Central memory CD4-positive, alpha-beta T cell (primary cell): ENCODE measurements around the gene RIOX2.
"Not testable (repeated sequence)": the region's sequence is repeated elsewhere in the genome, so short reads cannot be mapped to it uniquely, and the experiment has no call there.

Experiments
- DNase-seq: peaks from one replicate; pipeline ENCODE4 v3.0.0; 2022

The RIOX2 gene

DNA sequence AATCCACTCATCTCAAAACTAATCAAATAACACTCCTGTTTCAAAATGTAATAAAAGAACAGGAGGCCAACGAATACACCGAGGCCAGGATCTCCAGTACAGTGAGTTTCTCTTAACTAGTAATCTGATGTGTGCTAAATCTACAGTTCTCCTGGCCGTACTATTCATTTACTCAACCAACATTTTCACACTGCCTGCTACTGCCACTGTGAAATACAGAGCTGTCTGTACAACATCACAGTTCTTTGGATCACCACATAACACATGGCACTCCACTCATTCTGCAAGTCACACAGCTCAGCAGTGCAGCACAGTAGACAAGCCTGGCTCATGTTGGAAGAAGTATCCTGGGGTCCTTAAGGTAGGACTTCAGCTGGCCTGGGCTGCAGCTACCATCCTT, 21.9 kb downstream of the RIOX2 start:
- DNase-seq: no peak

GRCh38 chr3:97949743-97950142, 22.5 kb downstream of the RIOX2 start:
- DNase-seq: no peak

DNA sequence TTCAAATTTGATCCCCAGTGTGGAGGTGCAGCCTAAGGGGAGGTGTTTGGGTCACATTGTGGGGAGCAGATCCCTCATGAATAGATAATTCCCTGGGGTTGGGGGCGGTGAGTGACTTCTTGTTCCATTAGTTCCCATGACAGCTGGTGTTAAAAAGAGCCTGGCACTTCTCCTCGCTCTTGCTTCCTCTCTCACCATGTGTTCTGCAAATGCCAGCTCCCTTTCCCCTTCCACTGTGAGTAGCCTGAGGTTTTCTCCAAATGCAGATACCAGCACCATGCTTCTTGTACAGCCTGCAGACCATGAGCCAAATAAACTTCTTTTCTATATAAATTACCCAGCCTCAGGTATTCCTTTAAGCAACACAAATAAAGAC, 23.1 kb downstream of the RIOX2 start:
- DNase-seq: no peak

DNA sequence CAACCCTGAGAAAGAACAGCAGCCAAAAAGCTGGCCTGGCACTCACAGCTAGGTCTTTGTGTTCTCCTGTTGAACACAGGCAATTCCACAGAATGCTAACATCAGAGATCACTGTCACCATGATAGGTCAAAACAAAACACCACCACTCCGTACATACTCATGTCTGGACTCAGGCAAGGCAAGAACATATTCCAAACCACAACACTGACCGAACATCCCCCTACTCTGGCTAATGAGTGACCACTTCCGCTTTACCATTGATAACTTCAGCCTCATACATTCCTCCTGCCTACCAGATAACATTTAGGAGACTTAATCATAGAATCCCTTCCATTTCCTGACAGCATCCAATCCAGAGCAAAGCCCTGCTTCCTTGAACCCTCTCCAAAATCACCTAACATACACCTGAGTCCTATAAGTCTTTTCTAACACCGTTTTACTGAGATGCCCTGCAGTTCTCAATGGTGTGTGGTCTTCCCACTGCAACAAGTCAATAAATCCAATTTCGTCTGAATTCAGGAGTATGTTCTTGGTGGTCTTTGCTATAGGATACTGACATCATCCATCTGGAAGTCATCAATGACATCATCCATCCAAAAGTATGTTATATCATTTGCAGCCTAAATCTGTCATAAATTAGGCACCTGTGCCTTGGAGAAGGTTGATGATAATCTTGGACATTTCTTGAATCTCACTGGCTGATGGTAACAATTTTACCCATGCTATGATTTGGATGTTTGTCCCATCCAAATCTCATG, 23.7 kb downstream of the RIOX2 start:
- DNase-seq: no peak

DNA sequence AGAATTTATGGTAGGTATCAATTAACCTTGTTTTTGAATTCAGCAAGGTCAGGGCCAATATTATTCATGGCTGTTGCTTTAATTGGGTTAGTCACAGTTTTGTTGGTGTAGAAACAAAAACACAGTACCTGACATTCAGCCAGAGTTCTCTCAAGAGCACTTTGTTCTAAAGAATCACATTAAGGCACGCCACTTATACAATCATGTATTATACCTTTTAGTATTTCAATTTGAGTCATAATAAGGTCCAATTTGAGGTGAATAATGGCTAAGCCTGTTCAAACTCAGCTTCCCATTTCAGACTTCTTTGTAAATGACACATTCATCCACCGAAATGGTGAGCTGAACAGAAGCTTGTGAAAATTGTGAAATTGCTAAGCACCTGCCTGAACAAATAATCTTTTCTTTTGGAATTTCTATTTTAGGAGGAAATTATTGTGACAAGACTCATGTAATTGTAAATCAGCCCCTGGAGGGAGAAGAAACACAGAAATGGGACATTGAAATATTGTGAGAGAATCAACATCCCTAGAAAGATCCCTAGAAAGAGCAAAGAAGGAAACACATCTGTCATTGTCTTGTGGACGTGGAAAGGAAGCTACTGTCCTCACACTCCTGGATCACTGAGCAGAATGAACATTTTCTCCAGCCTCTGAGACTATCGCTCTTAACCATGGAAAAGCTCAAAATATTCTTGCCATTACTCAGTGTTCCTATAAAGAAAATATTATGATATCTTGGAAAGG, 29.3 kb downstream of the RIOX2 start:
- DNase-seq: no peak

GRCh38 chr3:97940034-97940433, 32.2 kb downstream of the RIOX2 start:
- DNase-seq: no peak

- DNase-seq: no peak
These were observed 32.8 kb downstream of the RIOX2 start for GRCh38 chr3:97939401-97939800.

DNA sequence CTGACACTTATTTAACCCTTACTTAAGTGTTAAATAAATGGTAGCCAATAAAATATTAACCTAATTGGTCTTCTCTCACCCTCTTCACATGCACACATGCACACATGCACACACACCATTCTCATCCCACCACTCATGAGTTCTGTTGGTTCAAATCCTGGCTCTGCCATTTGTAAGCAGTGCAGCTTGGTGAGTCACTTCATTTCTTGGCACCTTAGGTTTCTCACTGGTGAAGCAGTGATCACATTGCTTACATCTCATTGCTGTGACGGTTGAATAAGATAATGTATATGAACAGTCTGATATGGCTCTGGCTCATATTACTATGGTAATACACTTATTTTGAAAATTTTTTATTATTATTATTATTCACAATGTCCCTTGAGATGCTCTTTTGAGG, 33.8 kb downstream of the RIOX2 start:
- no peak for DNase-seq

DNA sequence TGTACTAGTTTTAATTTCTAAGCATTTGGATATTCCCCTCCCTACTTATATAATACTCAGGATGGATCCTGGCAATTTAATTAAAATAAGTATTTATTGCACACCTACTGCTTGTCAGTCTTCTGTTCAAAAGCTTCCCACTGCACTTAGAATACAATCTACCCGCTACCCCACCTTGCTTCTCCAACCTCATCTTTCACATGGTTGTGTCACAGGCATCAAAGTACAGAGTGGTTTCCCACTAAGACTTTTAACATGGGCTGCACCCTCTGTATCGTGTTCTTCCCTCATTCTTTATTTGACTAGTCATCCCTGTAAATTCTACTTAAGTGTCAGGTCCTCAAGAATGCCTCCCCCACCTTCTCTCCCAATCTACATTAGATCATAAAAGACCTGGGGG, 35.0 kb downstream of the RIOX2 start:
- DNase-seq: no peak

DNA sequence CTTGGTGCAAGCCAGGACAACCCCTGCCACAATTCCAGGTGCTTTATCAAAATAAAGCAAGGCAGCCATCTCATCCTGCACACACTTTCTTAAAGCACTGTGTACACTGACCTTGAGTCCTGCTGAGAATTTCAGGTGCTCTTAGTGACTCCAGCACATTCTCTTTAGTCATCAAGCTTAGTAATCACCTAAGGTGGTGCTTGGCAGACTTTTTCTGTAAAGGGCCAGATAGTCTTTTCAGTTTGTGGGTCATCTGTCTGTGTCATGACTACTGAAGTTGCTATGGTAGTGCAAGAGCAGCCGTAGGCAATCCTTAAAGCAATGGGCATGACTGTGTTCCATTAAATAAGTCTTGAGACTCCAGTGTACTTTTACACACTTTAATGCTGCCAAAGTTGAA, 36.4 kb downstream of the RIOX2 start:
- no peak for DNase-seq

- no peak for DNase-seq
These were observed 37.1 kb downstream of the RIOX2 start for GRCh38 chr3:97934980-97935695.

GRCh38 chr3:97932387-97932801, 39.8 kb downstream of the RIOX2 start:
- DNase-seq: no peak

DNA sequence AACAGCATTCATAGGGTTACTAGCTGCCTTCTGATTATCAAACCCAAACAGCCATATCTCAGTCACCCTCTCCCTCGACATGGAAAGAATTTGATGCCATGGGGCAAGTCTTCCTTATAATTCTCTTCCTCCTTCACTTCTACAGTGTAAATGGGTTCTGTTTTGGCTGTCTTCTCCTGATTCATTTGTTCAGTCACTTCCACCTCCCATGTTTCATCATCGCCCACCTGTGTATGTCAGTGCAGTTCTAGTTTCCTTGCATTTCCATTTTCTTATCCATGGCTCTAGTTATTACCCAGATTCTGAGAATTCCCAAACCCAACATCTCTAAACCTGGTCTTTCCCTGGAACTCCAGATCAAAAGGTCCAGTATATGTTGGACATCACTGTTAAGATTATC, 41.0 kb downstream of the RIOX2 start:
- DNase-seq: no peak

GRCh38 chr3:97930018-97930417, 42.2 kb downstream of the RIOX2 start:
- DNase-seq: no peak

- DNase-seq: no peak
These were observed 43.2 kb downstream of the RIOX2 start for GRCh38 chr3:97928986-97929385.

- DNase-seq: no peak
These were observed 44.5 kb downstream of the RIOX2 start for GRCh38 chr3:97927704-97928103.

DNA sequence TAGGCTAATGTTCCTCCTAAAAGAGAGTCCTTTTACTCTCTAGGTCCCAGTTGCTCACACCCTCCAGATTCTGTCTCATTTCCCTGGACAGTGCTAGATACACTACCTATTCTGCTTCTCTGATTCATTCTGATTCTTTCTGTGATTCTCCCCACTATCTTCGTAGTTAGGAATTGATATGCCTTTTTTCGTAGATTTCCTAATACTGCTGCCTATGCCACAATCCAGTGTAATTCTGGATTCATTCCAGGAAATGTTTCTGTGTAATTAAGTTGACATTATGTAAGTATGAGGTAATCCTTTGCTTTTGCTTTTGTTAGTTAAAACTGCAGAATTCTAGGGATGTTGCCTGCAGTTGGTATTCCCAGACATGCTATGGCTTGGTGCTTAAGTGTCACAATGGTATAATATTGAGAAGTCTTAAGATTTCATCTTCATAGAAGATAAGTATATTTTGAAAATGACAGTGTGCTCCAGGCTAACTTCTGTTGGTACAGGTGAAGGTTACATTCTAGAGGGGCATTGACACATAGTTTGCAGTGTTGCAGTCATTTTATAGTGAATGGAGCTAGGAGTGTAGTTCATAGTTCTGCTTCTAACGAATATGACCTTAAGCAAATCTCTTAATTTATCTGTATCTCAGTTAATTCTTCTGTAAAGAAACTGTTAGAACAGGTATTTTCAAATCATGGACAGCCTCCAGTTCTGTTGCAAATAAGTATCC, 54.3 kb downstream of the RIOX2 start:
- no peak for DNase-seq

DNA sequence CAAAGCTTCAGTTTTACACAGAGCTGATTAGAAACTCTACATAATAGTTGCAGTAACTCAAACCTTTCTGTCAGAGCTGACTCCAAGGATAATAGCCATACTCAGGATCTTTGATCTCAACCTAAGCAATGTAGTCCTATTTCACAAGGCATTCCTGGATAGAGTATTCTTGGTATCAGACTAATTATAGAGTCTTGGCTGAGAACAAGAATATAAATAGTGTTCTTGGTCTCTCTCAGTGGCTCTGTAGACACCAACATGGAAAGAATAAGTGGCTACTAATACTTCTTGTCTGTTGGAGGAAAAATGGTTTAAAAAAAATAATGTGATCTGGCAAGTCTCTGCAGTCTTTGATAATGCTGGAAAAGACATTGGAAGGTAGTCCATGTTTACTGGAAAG, 55.7 kb downstream of the RIOX2 start:
- DNase-seq: no peak

GRCh38 chr3:97914388-97914787, 57.8 kb downstream of the RIOX2 start:
- DNase-seq: no peak

- no peak for DNase-seq
These were observed 60.8 kb downstream of the RIOX2 start for GRCh38 chr3:97911459-97911858.

DNA sequence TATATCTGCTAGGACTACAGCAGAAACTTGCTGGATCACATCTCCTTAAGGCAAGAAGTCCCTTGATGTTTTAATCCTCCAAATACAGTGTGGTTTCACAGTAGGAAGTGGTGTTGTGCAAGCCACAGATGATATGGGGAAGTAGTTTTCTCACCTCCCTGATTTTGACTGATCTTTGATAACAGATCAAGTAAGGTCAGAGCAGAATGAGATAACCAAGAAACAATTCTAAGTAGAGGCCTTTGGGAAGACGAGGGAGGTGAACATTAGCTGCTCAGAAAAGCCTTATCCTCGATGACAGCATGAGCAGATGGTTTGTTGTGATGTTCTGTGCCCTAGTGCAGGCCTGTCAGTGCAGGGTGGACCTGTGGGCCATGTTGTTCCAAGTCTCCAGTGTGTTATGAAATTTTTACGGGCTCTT, 61.3 kb downstream of the RIOX2 start:
- DNase-seq: peak; percentile 61

DNA sequence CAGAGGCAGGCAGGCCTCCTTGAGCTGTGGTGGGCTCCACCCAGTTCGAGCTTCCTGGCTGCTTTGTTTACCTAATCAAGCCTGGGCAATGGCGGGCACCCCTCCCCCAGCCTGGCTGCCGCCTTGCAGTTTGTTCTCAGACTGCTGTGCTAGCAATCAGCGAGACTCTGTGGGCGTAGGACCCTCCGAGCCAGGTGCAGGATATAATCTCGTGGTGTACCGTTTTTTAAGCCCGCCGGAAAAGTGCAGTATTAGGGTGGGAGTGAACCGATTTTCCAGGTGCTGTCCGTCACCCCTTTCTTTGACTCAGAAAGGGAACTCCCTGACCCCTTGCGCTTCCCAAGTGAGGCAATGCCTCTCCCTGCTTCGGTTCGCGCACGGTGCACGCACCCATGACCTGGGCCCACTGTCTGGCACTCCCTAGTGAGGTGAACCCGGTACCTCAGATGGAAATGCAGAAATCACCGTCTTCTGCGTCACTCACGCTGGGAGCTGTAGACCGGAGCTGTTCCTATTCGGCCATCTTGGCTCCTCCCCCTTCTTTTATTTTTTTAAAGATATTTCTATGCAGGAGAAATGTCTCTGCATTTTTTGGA, 61.9 kb downstream of the RIOX2 start:
- DNase-seq: peak; percentile 58

DNA sequence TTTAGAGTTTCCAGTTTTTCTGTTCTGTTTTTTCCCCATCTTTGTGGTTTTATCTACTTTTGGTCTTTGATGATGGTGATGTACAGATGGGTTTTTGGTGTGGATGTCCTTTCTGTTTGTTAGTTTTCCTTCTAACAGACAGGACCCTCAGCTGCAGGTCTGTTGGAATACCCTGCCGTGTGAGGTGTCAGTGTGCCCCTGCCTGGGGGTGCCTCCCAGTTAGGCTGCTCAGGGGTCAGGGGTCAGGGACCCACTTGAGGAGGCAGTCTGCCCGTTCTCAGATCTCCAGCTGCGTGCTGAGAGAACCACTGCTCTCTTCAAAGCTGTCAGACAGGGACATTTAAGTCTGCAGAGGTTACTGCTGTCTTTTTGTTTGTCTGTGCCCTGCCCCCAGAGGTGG, 62.4 kb downstream of the RIOX2 start:
- DNase-seq: not testable (repeated sequence)
